ENCODE data around the gene MYL12B. TPM values are rescaled to one million over a fixed set of nuclear protein-coding genes. Genes with fewer than 3 reads are reported as not detected.
A peak's percentile ranks its signal among the peaks of the same experiment; 100 is the strongest.

Gene MYL12B
- total and polyA plus RNA-seq, 2 of the 8 experiments (the other 6 are each of a cell fraction or from before 2014, with no cell fraction given): 174 to 188 TPM

GRCh38 chr18:3247240-3248061 lies 14.5 kb upstream of the MYL12B start, which contains the start of gene MYL12A (continued):
- peak; percentile 78 for TF ChIP-seq ATF3 (IDR thresholded peaks at IDR 0.05; ENCODE audit: insufficient read depth, low read depth, low read length)
- TF ChIP-seq CTBP2 (IDR thresholded peaks at IDR 0.05; ENCODE audit: borderline replicate concordance, insufficient read depth, insufficient read length, low read length): no peak
- TF ChIP-seq JUND (IDR thresholded peaks at IDR 0.05; ENCODE audit: low read length): peak; percentile 98
- TF ChIP-seq SP4 (IDR thresholded peaks at IDR 0.05; ENCODE audit: low read length): no peak; the same call in 1 of the 2 replicates
- peak; percentile 90 for TF ChIP-seq POLR2AphosphoS5 (IDR thresholded peaks at IDR 0.05; ENCODE audit: low read depth, low read length)
- peak; percentile 96 for TF ChIP-seq CHD1 (IDR thresholded peaks at IDR 0.05; ENCODE audit: low read depth, low read length)
- no peak for TF ChIP-seq RFX5 (IDR thresholded peaks at IDR 0.05; ENCODE audit: borderline replicate concordance, low read depth, low read length)
- TF ChIP-seq POU5F1 (IDR thresholded peaks at IDR 0.05; ENCODE audit: low read depth, low read length): no peak
- 0 out of 2 replicates have a peak, but pooled peaks have one; percentile 11 for TF ChIP-seq TCF12 (IDR thresholded peaks at IDR 0.05; ENCODE audit: low read depth, low read length)
- TF ChIP-seq CTCF (IDR thresholded peaks at IDR 0.05; ENCODE audit: control extremely low read depth in 1 of 3, insufficient read depth in 1 of 3, low read depth in 1 of 3, low read length in 3 of 3): no peak
- TF ChIP-seq USF2 (IDR thresholded peaks at IDR 0.05; ENCODE audit: low read length): peak; percentile 97

Data from H1 (cell line).